HL-60 (cell line): Measurements from ENCODE around the gene RNLS.

Experiments used
- CTCF ChIP-seq: IDR thresholded peaks from one replicate; pipeline ENCODE4 v1.5.1; 2011; ENCODE audit warnings: low read length, control low read depth, inconsistent platforms; ENCODE audit not compliant: insufficient read depth
- POLR2AphosphoS5 ChIP-seq: IDR thresholded peaks from 2 replicates; pipeline ENCODE4 v1.6.1; 2012; ENCODE audit warnings: low read depth

GRCh38 chr10:88526501-88527105, 56.5 kb downstream of the RNLS start:
- TF ChIP-seq CTCF (no peak), POLR2AphosphoS5 (no peak)
